ENCODE data around the gene KRT28.

- TF ChIP-seq CTCF (conservative IDR thresholded peaks at IDR 0.05) (no peak), ZFX (IDR thresholded peaks at IDR 0.05) (no peak)
These were observed 20.4 kb downstream of the KRT28 start for GRCh38 chr17:40779181-40779909.

Data from C4-2B (cell line).